MM.1S (cell line): Measurements from ENCODE around the gene SAFB.

Experiments used
- CTCF ChIP-seq: fragments of 300-600 bp; sonication (generic); IDR thresholded peaks from 2 replicates; pipeline ENCODE4 v1.5.1; 2016; ENCODE audit warnings: antibody characterized with exemption, low read length, mixed read lengths
- EZH2 ChIP-seq: fragments of 300-600 bp; sonication (generic); optimal IDR thresholded peaks from 2 replicates; pipeline ENCODE3; 2017; ENCODE audit warnings: low read depth, mild to moderate bottlenecking, antibody characterized with exemption, low read length, mixed read lengths

GRCh38 chr19:5664515-5664914, 41.6 kb downstream of the SAFB start:
- TF ChIP-seq CTCF (no peak), EZH2 (no peak)
